GM18511 (cell line): ENCODE results near the gene MMP2.

Experiments used
- ATAC-seq: cut with Tn5 transposase; IDR thresholded peaks from one replicate; pipeline ENCODE4 v1.9.1; 2021; ENCODE audit warnings: mild to moderate bottlenecking, moderate library complexity; ENCODE audit not compliant: unreplicated experiment

MMP2 gene

DNA sequence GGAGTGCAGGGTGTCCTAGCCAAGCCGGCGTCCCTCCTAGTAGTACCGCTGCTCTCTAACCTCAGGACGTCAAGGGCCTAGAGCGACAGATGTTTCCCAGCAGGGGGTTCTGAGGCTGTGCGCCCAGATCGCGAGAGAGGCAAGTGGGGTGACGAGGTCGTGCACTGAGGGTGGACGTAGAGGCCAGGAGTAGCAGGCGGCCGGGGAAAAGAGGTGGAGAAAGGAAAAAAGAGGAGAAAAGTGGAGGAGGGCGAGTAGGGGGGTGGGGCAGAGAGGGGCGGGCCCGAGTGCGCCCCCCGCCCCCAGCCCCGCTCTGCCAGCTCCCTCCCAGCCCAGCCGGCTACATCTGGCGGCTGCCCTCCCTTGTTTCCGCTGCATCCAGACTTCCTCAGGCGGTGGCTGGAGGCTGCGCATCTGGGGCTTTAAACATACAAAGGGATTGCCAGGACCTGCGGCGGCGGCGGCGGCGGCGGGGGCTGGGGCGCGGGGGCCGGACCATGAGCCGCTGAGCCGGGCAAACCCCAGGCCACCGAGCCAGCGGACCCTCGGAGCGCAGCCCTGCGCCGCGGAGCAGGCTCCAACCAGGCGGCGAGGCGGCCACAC is at the start of gene MMP2:
Gene MMP2 (plus strand): TSS at position 372 of the 603 bp plus-strand sequence. CDS start 282 bp downstream, outside the sequence.
- ATAC-seq = no peak

DNA sequence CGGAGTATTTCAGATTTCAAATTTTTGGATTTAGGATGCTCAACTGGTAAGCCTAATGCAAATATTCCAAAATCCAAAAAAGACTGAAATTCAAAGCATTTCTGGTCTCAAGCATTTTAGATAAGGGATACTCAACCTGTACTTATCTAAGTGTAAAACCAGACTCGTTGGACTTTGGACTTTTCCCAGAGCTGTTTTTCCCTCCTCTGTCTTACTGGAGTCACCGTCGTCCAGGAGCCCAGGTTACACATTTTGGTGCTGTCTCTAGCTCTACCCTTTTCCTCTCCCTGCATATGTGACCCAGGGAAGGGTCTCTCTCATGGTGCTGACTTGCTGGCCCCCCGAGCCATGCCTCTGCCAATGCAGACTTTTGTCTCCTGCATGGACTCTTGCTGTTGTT is 46.0 kb upstream of the MMP2 start:
- ATAC-seq = no peak

DNA sequence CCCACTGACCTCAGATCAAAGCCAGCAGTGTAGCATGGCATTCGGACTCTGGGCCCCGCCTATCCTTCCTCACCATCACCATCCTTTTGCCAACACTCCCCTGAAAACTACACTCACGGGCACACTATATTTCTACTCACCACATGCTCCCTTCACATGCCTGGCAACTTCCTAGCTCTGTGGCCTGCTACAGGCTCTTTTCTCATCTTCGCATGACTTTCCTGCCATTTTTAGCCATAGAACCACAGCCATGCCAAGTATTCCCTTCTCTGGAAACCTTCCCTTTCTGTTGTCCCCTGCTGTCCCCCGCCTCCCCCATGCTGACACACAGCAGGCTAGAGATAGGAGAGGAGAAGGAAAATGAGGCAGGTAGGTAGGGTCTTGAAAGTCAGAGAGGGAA is 45.5 kb upstream of the MMP2 start:
- ATAC-seq = no peak

DNA sequence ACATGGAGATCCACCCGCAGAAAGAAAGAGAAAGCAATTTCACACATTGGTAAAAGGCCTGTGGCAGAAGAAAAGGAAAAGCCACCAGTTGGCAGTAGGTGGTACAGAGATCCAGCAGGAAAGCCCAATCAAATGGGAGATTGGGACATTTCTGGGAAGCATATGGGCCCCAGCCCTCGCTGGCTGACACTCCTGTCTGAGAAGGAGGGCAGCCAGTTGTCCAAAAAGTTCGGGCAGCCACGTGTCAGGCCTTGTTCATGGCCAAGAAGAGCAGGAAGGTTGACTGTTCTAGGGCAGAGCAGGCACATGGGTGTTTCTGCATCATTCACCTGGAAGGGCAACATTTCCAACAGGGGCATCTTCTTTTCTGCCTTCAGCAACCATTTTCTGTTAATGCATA is 45.0 kb upstream of the MMP2 start:
- no peak for ATAC-seq

DNA sequence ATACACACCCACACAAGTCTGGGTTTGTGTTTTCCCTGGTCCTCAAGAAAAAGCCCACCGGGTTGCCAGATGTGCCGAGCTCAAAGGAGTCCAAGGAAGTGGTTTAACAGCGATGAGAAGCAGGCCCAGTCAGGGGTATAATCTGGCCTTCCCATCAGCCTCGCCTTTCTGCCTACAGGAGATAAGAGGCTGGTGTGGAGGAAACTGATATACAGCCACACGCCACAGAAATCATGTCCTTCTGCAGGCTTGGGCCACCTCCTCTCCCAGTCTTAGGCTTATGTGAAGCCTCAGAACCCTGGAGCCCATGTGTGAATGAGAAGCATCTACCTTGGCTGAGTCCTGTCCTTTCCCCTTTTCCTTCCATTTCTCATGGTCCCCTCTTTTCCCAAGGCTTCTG is 43.6 kb upstream of the MMP2 start:
- no peak for ATAC-seq

DNA sequence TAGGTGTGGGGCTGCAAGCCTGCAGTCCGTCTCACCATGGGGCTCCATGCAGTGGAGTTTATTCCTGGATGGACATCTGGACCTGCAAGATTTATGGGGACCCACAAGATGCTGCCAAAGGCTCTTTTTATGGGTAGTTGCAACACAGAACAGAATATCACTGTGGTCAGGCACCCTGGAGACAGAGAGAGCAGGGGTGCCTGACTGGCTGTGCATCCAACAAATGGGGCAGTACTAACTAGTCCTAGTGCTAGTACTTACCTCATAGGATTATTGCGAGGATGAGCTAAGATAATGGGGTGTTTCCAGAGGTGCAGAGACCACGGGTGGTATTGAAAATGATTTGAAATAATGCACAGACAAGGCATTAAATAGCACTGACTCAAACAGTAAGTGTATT is 42.4 kb upstream of the MMP2 start:
- ATAC-seq = no peak

DNA sequence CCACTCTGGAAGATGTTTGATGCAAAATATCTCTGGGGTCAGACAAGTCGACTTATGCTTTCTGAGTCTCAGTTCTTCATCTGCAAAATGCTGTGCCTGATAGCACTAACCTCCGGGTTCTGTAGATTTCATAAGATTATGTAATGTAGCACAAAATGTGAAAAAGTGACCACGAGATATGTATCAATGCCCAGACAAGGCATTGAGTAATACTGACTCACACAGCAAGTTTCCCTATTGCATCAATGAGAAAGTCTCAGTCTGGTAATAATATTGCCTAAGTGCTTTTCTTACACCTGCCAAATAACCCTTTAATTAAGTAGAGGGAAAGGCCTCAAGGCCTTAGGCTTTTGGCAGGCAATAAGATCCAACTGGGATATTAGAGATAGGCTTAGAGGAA is 41.4 kb upstream of the MMP2 start:
- ATAC-seq = no peak

DNA sequence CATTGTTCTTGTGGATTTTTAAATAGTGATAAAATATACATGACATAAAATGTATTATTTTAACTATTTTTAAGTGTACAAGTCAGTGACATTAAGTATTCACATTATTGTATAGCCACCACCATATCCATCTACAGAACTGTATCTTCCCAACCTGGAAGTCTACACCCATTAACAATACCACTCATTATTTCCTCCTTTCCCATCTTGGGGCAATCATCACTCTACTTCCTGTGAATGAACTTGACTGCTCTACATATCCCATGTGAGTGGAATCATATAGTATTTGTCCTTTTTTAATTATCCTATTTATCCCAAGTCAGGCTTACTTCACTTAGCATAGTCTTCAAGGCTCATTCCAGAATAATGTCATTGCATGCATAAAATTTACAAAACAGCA is 40.7 kb upstream of the MMP2 start:
- ATAC-seq = no peak

DNA sequence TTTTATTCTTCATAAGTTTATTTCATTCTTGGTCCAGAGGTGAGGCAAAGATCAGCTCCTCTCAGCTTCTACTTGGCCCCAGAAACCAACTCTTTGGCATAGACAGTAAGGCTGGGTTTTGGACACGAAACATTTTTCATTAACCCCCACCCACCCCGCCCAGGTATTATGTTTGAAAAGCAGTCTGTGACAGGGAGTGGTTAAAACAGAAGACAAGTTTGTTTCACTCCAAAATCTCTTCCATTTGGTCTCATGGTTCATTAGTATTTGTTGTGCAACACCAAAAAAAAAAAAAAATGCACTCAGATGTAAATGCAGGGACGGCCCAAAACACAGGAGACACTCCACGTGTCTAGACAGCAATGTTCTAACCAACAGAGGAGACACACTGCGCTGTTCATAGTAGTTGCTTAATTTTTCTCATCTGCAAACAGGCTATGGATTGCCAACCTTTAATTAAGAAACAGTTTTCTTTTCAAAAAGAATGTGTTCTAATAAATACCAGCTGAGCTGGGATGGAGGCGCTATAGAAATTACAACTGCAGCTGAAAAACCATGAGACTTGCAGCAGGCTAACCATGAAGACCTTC is 39.8 kb upstream of the MMP2 start:
- ATAC-seq = no peak

DNA sequence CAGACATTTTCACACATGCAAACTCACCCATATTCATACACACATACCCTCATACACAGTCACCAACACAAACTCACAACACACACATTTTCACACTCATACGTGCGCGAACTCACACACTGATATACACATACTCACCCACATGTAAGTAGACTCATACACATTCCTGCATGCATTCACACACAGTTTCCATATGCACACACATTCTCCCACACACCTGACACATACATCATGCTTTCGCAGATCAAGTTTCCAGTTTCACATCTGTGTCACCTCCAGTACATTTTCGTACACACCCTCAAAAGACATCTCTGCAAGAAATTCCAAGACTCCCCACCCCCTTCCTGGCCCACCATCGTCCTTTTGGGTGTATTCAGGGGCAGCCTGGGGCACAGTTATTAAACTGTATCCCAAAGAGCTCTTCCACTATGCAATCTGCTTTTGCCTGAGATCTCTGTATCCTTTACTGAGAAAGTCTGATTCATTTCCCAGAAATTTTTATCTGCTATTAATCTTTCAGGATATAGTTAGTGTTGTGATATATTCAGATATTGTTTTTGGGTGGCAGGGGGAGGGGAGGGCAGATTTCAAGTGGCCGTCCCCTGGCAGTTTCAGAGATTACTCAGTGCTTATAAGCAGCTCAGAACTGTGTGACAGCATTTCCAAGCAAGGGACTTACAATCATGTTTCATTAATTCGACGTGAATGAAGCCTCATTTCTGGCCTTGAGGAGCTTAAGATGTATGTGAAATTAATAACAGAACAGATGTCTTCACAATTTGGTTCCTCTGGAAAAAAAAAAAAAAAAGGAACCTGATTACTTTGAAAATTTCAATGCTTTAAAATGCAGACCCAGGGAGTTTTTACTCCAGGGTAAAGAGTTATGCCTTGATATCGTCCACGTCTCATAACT is 35.3 kb upstream of the MMP2 start:
- ATAC-seq = no peak

DNA sequence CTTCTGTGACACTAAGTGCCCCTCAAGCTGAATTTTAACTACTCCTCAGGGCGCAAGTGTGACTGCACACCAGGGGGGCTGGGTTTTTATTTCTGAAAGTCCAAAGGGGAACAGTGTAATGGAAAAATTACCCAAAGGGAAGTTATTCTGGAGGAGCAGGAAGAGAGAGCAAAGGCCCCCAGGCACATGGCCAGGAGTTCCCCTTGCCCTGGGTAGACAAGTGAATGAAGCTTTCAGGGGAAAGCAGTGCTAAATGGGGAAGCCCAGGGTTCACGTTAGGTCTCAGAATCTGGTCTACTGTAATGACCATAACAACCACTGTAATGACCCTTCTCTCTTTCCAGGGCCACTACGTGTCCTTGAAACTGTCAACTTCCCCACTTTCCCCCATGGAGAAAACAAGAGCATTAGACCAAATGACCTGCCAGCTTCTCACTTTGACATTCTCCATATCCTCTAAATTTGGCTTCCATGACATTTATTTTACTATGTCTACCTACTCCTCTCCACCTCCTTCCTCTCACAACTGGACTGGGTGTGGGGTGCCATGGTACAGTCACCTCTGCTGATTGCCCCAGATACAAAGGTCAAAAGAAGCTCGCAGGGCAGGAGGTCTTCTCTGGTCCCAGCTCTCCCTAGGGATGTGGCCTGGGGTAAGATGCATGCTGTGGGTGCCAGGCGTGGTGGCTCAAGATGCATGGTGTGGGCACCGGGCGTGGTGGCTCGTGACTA is 34.1 kb upstream of the MMP2 start:
- ATAC-seq = no peak

DNA sequence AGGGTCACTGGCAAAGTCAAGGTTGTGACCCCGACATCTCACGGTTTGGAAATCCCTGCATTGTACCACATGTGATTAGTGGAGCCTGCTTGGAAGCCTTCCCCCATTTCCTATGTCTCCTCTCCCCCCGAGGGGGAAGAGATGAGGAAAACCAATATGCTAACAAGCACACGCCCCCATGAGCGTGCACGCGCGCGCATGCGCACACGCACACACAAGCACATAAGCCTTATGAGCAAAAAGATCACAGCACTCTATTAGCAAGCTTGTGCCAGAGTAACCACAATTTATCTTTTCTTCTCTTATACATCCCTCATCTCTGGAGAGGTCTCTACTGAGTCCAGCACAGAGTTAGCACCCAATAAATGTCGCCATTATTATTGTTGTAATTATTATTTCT is 31.8 kb upstream of the MMP2 start:
- ATAC-seq = no peak

DNA sequence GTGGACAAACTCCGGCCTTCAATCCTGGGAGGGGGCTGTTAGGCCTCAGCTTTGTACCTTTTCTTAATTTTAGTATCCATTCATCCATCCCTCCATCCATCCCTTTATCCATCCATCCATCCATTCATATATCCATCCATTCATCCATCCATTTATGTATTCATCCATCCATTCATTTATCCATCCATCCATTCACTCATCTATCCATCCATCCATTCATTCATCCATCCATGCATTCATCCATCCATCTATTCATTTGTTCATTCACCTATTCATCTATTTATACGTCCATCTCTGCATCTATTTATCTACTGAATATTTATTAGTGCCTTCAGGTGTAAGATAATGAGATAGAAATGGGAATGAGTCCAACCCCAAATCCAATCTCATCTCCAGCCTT is 26.0 kb upstream of the MMP2 start:
- ATAC-seq = no peak

DNA sequence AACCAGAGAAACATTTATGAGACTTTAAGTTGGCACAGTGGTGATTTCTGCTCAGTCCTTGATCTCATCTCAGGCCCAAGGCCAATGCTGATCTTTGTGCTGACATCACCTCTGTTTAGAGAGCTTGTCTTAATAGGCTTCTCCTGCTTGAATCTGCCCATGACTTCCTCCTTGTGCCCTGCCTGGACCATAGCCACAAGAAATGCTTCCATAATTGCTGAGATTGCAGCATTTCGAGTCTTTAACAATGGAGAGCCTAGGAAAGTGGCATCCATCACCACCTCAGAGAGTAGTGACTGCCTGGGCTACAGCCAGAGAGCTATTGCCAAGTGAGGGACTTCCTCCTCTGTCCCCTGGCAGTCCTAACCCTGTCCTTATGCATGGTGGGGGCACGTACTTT is 25.1 kb upstream of the MMP2 start:
- ATAC-seq = no peak

DNA sequence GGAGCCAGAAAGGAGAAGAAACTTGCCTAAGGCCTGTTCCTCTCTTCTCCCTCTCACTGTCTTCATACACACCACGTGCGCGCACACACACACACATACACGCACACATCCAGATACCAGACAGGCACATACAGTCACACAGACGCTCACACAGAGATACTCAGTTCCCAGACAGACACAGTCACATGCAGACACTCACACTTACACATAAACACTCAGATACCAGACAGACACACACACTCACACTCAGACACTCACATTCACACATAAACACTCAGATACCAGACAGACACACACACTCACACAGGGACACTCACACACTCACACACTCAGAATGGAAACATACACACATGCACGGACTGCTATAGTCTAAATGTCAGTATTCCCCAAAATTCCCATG is 24.1 kb upstream of the MMP2 start:
- ATAC-seq = no peak

DNA sequence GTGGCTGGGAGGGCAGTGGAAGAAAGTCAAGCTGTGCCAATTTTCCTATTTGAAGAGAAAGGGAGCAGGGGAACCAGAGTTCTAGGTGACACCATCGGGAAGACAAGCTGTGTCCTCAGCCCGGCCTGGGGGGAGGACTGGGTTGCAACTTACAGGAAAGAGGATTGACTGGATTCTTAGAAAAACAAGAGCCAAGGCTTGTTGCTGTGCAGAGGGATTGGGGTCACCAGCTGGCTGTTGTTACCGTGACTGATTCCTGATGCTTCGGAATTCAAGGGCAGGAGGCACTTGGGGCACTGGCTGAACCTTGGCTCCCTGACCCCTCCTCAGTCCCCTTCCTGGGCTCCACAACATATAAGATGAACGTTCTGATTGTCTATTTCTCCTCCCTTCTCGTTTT is 16.8 kb upstream of the MMP2 start:
- no peak for ATAC-seq

DNA sequence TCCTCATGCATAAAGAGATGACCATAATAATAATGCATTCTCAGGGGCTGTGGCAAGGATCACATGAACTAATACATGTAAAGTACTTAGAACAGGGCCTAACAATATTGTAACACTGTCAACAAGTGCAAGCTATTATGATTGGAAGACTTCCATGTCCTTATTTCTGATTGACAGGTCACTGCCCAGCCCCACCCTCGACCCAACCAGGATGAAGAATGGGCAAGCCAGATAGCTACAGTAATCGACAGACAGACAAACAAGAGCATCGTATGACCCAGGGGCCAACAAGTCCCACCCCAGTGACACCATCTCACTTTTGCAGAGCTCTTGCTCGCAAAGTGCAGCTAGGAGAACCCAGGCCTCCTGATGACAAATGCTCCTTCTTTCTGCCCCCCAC is 14.6 kb upstream of the MMP2 start:
- ATAC-seq = no peak

DNA sequence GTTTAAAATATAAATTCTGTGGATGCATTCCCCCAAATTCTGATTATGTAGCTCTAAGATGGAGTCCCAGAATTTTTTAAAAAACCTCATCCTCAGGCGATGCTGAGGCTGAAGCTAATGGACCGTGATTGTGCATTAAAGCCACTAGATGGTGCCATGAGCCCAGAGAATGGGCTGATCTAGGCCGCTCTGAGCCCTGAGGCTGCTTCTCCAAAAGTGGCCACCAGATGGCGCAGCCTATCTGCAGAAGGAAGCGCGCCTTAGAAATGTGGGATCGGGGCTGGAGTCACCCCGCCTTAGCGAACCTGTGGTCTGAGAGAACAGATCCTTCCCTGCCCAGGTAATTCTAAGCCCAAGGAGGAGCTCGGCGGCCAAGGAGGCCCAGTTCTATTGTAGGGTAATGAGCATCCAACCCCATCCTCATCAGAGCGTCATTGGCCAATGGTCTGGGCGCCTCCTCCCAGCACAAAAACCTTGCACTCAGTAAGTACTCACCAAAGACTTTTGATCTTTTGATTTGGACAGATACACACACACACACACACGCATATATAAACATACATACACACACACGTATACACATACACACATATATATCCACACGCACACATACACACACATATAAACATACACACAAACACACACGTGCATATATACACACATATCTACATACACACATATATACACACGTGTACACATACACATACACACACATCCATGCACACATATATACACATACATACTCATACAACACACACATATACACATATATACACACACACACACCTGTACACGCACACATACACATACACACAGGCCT is 13.7 kb upstream of the MMP2 start:
- ATAC-seq = peak; percentile 96

DNA sequence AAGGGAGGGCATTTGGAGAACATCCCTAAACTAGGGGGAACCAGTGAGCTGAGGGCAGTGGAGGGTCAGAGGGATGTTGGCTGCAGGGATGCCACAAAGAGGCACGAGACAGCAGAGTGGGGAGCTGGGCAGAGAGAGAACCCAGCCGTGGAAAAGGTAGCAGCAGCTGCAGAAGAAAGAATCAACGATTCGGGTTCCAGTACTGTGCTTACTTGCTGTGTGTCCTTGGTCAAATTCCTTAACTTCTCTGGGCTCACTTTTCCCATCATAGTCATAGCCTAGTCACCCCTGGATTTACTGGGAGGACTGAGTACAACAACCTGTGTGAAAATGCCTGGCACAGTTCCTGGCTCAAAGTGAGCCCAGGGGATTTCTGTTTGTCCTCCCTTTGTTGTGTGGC is 12.8 kb upstream of the MMP2 start:
- ATAC-seq = no peak

DNA sequence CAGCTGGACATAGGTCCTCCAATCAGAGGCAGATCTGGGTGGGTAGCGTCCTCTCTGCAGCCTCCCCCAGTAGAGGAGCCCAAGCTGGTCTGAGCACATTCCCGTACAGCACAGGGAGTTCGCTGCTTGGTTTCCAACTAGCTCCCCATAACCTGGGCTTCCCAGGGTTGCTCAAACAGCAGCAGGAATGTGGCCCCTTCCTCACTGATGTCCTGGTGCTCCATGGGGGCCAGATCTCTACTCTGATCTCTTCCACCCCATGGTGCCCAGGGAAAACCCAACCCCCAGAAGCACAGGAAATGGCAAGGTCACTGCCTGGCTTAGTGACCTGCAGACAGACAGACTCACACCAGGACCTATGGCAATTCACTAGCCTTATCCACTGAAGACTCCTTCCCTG is 11.1 kb upstream of the MMP2 start:
- ATAC-seq = no peak
